ENCODE measurements around the gene FBXW2.
"Not testable (repeated sequence)": the region's sequence is repeated elsewhere in the genome, so short reads cannot be mapped to it uniquely, and the experiment has no call there.

FBXW2 gene

GRCh38 chr9:120807607-120808379, 14.6 kb upstream of the FBXW2 start:
- ChIA-PET POLR2A (no interaction called here), CTCF (no interaction called here)
- TF ChIP-seq LEF1 (IDR thresholded peaks at IDR 0.05; ENCODE audit: borderline replicate concordance) = no peak
- TF ChIP-seq FOXM1 (IDR thresholded peaks at IDR 0.05; ENCODE audit: borderline replicate concordance) = no peak
- no peak for TF ChIP-seq NFRKB (IDR thresholded peaks at IDR 0.05)
- no peak for TF ChIP-seq ARNT (IDR thresholded peaks at IDR 0.05)
- no peak for TF ChIP-seq BHLHE40 (IDR thresholded peaks at IDR 0.05; ENCODE audit: borderline replicate concordance)
- TF ChIP-seq HDGF (IDR thresholded peaks at IDR 0.05; ENCODE audit: borderline replicate concordance) = no peak
- TF ChIP-seq PKNOX1 (IDR thresholded peaks at IDR 0.05) = no peak
- TF ChIP-seq TARDBP (IDR thresholded peaks at IDR 0.05) = no peak
- no peak for TF ChIP-seq SP1 (IDR thresholded peaks at IDR 0.05)
- TF ChIP-seq L3MBTL2 (conservative IDR thresholded peaks at IDR 0.05) = no peak
- no peak for TF ChIP-seq SUZ12 (IDR thresholded peaks at IDR 0.05)
- no peak for TF ChIP-seq FOXA1 (IDR thresholded peaks at IDR 0.05)
- TF ChIP-seq ZNF384 (IDR thresholded peaks at IDR 0.05) = no peak
- no peak for TF ChIP-seq ELF4 (IDR thresholded peaks at IDR 0.05)
- TF ChIP-seq CTBP1 (IDR thresholded peaks at IDR 0.05; ENCODE audit: borderline replicate concordance) = no peak
- no peak for DNase-seq (ENCODE audit: extremely low spot score)

GRCh38 chr9:120804784-120805363, 11.7 kb upstream of the FBXW2 start:
- POLR2A ChIA-PET; CTCF ChIA-PET; DNase-seq (ENCODE audit: extremely low spot score): not testable (repeated sequence)

- POLR2A ChIA-PET = interaction anchor here (1.3 kb wide), 1 partner anchor 8 kb away, joined by 6 read pairs; the partner anchor contains the start of gene FBXW2
- TF ChIP-seq FOXM1 (IDR thresholded peaks at IDR 0.05; ENCODE audit: borderline replicate concordance) = no peak
- TF ChIP-seq PKNOX1 (IDR thresholded peaks at IDR 0.05) = no peak
- no peak for TF ChIP-seq ZNF384 (IDR thresholded peaks at IDR 0.05)
- no peak for TF ChIP-seq BHLHE40 (IDR thresholded peaks at IDR 0.05; ENCODE audit: borderline replicate concordance)
- TF ChIP-seq SP1 (IDR thresholded peaks at IDR 0.05) = no peak
- CTCF ChIA-PET = no interaction called here
- no peak for DNase-seq (ENCODE audit: extremely low spot score)
Observed at GRCh38 chr9:120801441-120801840, 8.2 kb upstream of the FBXW2 start.

- CTCF ChIA-PET = no interaction called here
- POLR2A ChIA-PET = no interaction called here
- DNase-seq (ENCODE audit: extremely low spot score) = no peak
- TF ChIP-seq NFRKB (IDR thresholded peaks at IDR 0.05) (no peak), LEF1 (IDR thresholded peaks at IDR 0.05; ENCODE audit: borderline replicate concordance) (no peak), TARDBP (IDR thresholded peaks at IDR 0.05) (no peak), CTBP1 (IDR thresholded peaks at IDR 0.05; ENCODE audit: borderline replicate concordance) (no peak), ARNT (IDR thresholded peaks at IDR 0.05) (no peak), FOXK2 (IDR thresholded peaks at IDR 0.05) (no peak), PKNOX1 (IDR thresholded peaks at IDR 0.05) (no peak), BHLHE40 (IDR thresholded peaks at IDR 0.05; ENCODE audit: borderline replicate concordance) (no peak), ELF4 (IDR thresholded peaks at IDR 0.05) (no peak), ZNF384 (IDR thresholded peaks at IDR 0.05) (no peak), SUZ12 (IDR thresholded peaks at IDR 0.05) (no peak)
Observed at GRCh38 chr9:120791161-120791560, 2.1 kb downstream of the FBXW2 start.

- DNase-seq (ENCODE audit: extremely low spot score) = no peak
- ChIA-PET CTCF (no interaction called here), POLR2A (no interaction called here)
- TF ChIP-seq FOXK2 (IDR thresholded peaks at IDR 0.05) (no peak), SUZ12 (IDR thresholded peaks at IDR 0.05) (no peak), ARNT (IDR thresholded peaks at IDR 0.05) (no peak), SP1 (IDR thresholded peaks at IDR 0.05) (no peak), ELF4 (IDR thresholded peaks at IDR 0.05) (no peak)
Observed at GRCh38 chr9:120787933-120788332, 5.3 kb downstream of the FBXW2 start.

- ChIA-PET POLR2A (no interaction called here), CTCF (no interaction called here)
- DNase-seq (ENCODE audit: extremely low spot score) = no peak
- TF ChIP-seq ARNT (IDR thresholded peaks at IDR 0.05) (no peak), TARDBP (IDR thresholded peaks at IDR 0.05) (no peak), FOXA1 (IDR thresholded peaks at IDR 0.05) (no peak), FOXM1 (IDR thresholded peaks at IDR 0.05; ENCODE audit: borderline replicate concordance) (no peak), PKNOX1 (IDR thresholded peaks at IDR 0.05) (peak; percentile 52), SUZ12 (IDR thresholded peaks at IDR 0.05) (no peak), CTBP1 (IDR thresholded peaks at IDR 0.05; ENCODE audit: borderline replicate concordance) (no peak), L3MBTL2 (conservative IDR thresholded peaks at IDR 0.05) (no peak)
Observed at GRCh38 chr9:120783602-120784047, 9.6 kb downstream of the FBXW2 start.
